Measurements from ENCODE around the gene TMEM37.

The TMEM37 gene

DNA sequence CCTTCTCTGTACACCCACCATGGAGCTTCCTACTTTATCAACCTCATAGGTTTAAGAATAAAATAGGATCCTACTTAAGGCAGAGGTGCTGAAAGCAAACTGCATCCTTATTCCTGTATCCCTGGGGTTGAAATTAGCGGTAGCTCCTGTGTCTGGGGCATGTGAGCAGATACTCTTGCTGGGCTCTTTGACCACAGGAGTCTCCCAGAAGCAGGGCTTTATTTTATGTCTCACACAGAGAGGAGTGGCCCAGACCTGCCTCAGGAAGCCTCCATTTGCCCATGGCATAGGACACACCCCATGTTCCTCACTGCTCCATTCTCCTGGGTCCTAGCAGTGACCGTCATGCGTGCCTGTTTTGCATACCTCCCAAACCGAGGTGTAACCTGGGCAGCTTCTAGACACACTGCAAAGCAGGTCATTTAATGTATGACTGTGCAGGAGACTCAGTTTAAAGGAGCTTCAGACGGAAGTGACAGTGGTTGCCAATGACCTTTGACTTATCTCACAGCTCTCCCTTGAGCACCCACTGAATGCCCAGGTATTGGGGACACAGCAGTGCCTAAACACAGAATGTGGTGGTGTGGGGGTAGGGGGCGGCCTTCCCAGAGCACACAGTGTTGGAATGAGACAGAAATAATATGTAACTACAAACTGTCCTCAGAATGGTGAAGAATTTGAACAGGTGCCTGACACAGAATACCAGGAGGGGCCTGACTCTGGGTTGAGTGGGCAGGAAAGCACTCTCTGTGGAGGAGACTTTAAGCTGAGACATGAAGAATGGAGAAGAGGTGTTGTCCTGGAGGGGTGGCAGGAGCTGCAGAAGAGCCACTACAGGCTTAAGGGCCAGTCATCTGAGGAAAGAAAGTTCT lies 3.7 kb downstream of the TMEM37 start:
- Histone ChIP-seq H3K36me3 (ENCODE audit: control insufficient read depth in 1 of 2, insufficient read depth in 2 of 2, low read length in 2 of 2) (no peaks in the 10 kb centered on the region), H3K9me3 (ENCODE audit: control insufficient read depth in 1 of 2, low read length in 2 of 2) (no peaks in the 10 kb centered on the region), H3K27ac (ENCODE audit: low read length) (no peak overlapping the region), H3K4me3 (ENCODE audit: low read depth in 1 of 2, low read length in 2 of 2) (no peak overlapping the region), H3K27me3 (ENCODE audit: low read depth, low read length) (no peaks in the 10 kb centered on the region), H3K4me1 (ENCODE audit: control insufficient read depth in 1 of 2, insufficient read depth in 2 of 2, low read length in 2 of 2) (peaks cover 0 to 8% of the 10 kb centered on the region in 2 donors)

- no peaks in the 10 kb centered on the region for H3K27me3 ChIP-seq (ENCODE audit: low read depth, low read length)
- H3K9me3 ChIP-seq (ENCODE audit: control insufficient read depth in 1 of 2, low read length in 2 of 2): no peaks in the 10 kb centered on the region
- peaks cover 0 to 8% of the 10 kb centered on the region in 2 donors for H3K4me1 ChIP-seq (ENCODE audit: control insufficient read depth in 1 of 2, insufficient read depth in 2 of 2, low read length in 2 of 2)
- no peak overlapping the region for H3K27ac ChIP-seq (ENCODE audit: low read length)
- H3K4me3 ChIP-seq (ENCODE audit: low read depth in 1 of 2, low read length in 2 of 2): no peak overlapping the region
- no peaks in the 10 kb centered on the region for H3K36me3 ChIP-seq (ENCODE audit: control insufficient read depth in 1 of 2, insufficient read depth in 2 of 2, low read length in 2 of 2)
Measured at GRCh38 chr2:119435953-119436297, 4.3 kb downstream of the TMEM37 start.

DNA sequence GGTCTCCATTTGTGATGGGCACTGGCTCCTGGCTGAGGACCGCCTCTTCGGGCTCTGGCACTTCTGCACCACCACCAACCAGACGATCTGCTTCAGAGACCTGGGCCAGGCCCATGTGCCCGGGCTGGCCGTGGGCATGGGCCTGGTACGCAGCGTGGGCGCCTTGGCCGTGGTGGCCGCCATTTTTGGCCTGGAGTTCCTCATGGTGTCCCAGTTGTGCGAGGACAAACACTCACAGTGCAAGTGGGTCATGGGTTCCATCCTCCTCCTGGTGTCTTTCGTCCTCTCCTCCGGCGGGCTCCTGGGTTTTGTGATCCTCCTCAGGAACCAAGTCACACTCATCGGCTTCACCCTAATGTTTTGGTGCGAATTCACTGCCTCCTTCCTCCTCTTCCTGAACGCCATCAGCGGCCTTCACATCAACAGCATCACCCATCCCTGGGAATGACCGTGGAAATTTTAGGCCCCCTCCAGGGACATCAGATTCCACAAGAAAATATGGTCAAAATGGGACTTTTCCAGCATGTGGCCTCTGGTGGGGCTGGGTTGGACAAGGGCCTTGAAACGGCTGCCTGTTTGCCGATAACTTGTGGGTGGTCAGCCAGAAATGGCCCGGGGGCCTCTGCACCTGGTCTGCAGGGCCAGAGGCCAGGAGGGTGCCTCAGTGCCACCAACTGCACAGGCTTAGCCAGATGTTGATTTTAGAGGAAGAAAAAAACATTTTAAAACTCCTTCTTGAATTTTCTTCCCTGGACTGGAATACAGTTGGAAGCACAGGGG lies 5.5 kb downstream of the TMEM37 start:
- Histone ChIP-seq H3K4me3 (ENCODE audit: low read depth in 1 of 2, low read length in 2 of 2) (no peak overlapping the region), H3K27me3 (ENCODE audit: low read depth, low read length) (no peaks in the 10 kb centered on the region), H3K9me3 (ENCODE audit: control insufficient read depth in 1 of 2, low read length in 2 of 2) (no peaks in the 10 kb centered on the region), H3K27ac (ENCODE audit: low read length) (no peak overlapping the region), H3K4me1 (ENCODE audit: control insufficient read depth in 1 of 2, insufficient read depth in 2 of 2, low read length in 2 of 2) (peaks cover 0 to 4% of the 10 kb centered on the region in 2 donors), H3K36me3 (ENCODE audit: control insufficient read depth in 1 of 2, insufficient read depth in 2 of 2, low read length in 2 of 2) (no peaks in the 10 kb centered on the region)

GRCh38 chr2:119438128-119438656 lies 6.5 kb downstream of the TMEM37 start:
- Histone ChIP-seq H3K4me1 (ENCODE audit: control insufficient read depth in 1 of 2, insufficient read depth in 2 of 2, low read length in 2 of 2) (no peaks in the 10 kb centered on the region), H3K4me3 (ENCODE audit: low read depth in 1 of 2, low read length in 2 of 2) (no peak overlapping the region), H3K36me3 (ENCODE audit: control insufficient read depth in 1 of 2, insufficient read depth in 2 of 2, low read length in 2 of 2) (no peaks in the 10 kb centered on the region), H3K27me3 (ENCODE audit: low read depth, low read length) (no peaks in the 10 kb centered on the region), H3K27ac (ENCODE audit: low read length) (no peak overlapping the region), H3K9me3 (ENCODE audit: control insufficient read depth in 1 of 2, low read length in 2 of 2) (no peaks in the 10 kb centered on the region)

DNA sequence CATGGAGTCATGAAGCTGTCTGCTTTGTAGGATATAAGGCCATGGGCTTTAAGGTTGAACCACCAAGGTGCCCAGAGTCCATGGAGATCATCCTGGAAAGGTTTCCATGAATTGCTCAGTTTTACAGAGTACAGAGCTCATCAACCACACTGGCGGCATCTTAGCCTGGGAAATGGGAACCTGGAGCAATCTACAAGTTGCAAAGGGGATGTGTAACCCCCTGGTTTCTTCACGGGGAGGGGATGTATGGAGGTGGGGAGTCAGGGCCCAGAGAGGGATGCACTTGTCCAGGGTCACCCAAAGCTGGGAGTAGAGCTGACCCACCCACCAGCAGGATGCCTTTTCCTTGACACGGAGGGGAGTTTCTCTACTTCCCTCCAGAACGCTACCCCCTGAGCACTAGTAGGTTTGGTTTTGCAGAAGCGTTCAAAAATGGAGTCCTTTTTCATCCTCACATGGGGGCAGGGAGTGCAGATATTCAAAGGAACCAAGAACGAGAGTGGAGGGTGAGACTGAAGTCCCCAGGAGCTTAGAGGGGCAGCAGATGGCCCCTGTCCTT lies 7.2 kb downstream of the TMEM37 start:
- Histone ChIP-seq H3K27me3 (ENCODE audit: low read depth, low read length) (no peaks in the 10 kb centered on the region), H3K4me3 (ENCODE audit: low read depth in 1 of 2, low read length in 2 of 2) (no peak overlapping the region), H3K27ac (ENCODE audit: low read length) (no peak overlapping the region), H3K36me3 (ENCODE audit: control insufficient read depth in 1 of 2, insufficient read depth in 2 of 2, low read length in 2 of 2) (no peaks in the 10 kb centered on the region), H3K4me1 (ENCODE audit: control insufficient read depth in 1 of 2, insufficient read depth in 2 of 2, low read length in 2 of 2) (no peaks in the 10 kb centered on the region), H3K9me3 (ENCODE audit: control insufficient read depth in 1 of 2, low read length in 2 of 2) (no peaks in the 10 kb centered on the region)

GRCh38 chr2:119439574-119440500 lies 8.2 kb downstream of the TMEM37 start:
- Histone ChIP-seq H3K4me3 (ENCODE audit: low read depth in 1 of 2, low read length in 2 of 2) (no peak overlapping the region), H3K27me3 (ENCODE audit: low read depth, low read length) (no peaks in the 10 kb centered on the region), H3K36me3 (ENCODE audit: control insufficient read depth in 1 of 2, insufficient read depth in 2 of 2, low read length in 2 of 2) (no peaks in the 10 kb centered on the region), H3K9me3 (ENCODE audit: control insufficient read depth in 1 of 2, low read length in 2 of 2) (no peaks in the 10 kb centered on the region), H3K27ac (ENCODE audit: low read length) (no peak overlapping the region), H3K4me1 (ENCODE audit: control insufficient read depth in 1 of 2, insufficient read depth in 2 of 2, low read length in 2 of 2) (no peaks in the 10 kb centered on the region)

- no peaks in the 10 kb centered on the region for H3K4me1 ChIP-seq (ENCODE audit: control insufficient read depth in 1 of 2, insufficient read depth in 2 of 2, low read length in 2 of 2)
- H3K36me3 ChIP-seq (ENCODE audit: control insufficient read depth in 1 of 2, insufficient read depth in 2 of 2, low read length in 2 of 2): no peaks in the 10 kb centered on the region
- H3K27me3 ChIP-seq (ENCODE audit: low read depth, low read length): no peaks in the 10 kb centered on the region
- no peak overlapping the region for H3K4me3 ChIP-seq (ENCODE audit: low read depth in 1 of 2, low read length in 2 of 2)
- H3K27ac ChIP-seq (ENCODE audit: low read length): no peak overlapping the region
- no peaks in the 10 kb centered on the region for H3K9me3 ChIP-seq (ENCODE audit: control insufficient read depth in 1 of 2, low read length in 2 of 2)
Measured at GRCh38 chr2:119440501-119440870, 8.8 kb downstream of the TMEM37 start.

- Histone ChIP-seq H3K27me3 (ENCODE audit: low read depth, low read length) (no peaks in the 10 kb centered on the region), H3K4me3 (ENCODE audit: low read depth in 1 of 2, low read length in 2 of 2) (no peak overlapping the region), H3K9me3 (ENCODE audit: control insufficient read depth in 1 of 2, low read length in 2 of 2) (no peaks in the 10 kb centered on the region), H3K4me1 (ENCODE audit: control insufficient read depth in 1 of 2, insufficient read depth in 2 of 2, low read length in 2 of 2) (no peaks in the 10 kb centered on the region), H3K27ac (ENCODE audit: low read length) (no peak overlapping the region), H3K36me3 (ENCODE audit: control insufficient read depth in 1 of 2, insufficient read depth in 2 of 2, low read length in 2 of 2) (no peaks in the 10 kb centered on the region)
Measured at GRCh38 chr2:119440873-119441272, 9.2 kb downstream of the TMEM37 start.

DNA sequence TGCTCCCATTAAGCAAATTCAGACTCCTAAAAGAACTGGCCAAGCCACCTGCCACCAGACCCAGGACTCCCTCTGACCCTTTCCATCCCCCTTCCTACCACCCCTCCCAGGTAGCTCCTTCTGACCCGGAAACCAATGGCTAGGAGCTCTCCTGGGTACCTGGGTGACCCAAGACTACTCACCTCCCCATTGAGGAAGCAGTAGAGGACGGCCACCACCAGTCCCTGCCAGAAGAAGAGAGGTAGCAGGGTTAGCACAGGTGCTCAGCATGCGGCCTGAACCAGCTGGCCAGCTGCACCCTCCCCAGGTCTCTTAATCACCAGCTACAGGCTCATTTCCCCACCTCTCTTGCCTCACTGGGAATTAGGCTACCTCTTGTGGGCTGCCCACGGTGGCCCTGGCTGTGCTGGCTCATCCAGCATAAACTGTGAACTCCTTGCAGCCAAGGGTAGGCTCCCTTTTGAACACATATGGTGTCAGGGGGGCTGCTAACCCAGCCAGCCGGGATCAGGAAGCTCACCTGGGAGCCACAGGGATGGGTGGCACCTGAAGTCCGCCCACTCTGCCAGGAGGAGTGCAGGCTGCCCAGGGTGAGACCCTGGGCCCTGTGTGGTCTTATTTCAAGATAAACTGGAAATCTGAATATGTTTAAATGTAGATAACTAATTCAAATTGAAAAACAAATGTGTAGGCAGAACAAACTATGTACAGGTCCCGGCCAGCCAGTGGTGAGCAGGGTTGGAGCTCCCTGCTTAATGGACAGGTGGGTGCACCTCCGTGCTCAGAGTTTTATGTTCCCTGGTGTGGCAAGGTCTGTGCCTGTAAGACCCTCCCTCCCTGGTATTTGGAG lies 9.9 kb downstream of the TMEM37 start:
- H3K27me3 ChIP-seq (ENCODE audit: low read depth, low read length): no peaks in the 10 kb centered on the region
- no peak overlapping the region for H3K4me3 ChIP-seq (ENCODE audit: low read depth in 1 of 2, low read length in 2 of 2)
- H3K27ac ChIP-seq (ENCODE audit: low read length): no peak overlapping the region
- H3K9me3 ChIP-seq (ENCODE audit: control insufficient read depth in 1 of 2, low read length in 2 of 2): no peaks in the 10 kb centered on the region
- H3K4me1 ChIP-seq (ENCODE audit: control insufficient read depth in 1 of 2, insufficient read depth in 2 of 2, low read length in 2 of 2): no peaks in the 10 kb centered on the region
- H3K36me3 ChIP-seq (ENCODE audit: control insufficient read depth in 1 of 2, insufficient read depth in 2 of 2, low read length in 2 of 2): no peaks in the 10 kb centered on the region

- H3K9me3 ChIP-seq (ENCODE audit: control insufficient read depth in 1 of 2, low read length in 2 of 2): no peaks in the 10 kb centered on the region
- H3K27ac ChIP-seq (ENCODE audit: low read length): no peak overlapping the region
- H3K4me1 ChIP-seq (ENCODE audit: control insufficient read depth in 1 of 2, insufficient read depth in 2 of 2, low read length in 2 of 2): no peaks in the 10 kb centered on the region
- no peaks in the 10 kb centered on the region for H3K36me3 ChIP-seq (ENCODE audit: control insufficient read depth in 1 of 2, insufficient read depth in 2 of 2, low read length in 2 of 2)
- no peak overlapping the region for H3K4me3 ChIP-seq (ENCODE audit: low read depth in 1 of 2, low read length in 2 of 2)
- H3K27me3 ChIP-seq (ENCODE audit: low read depth, low read length): no peaks in the 10 kb centered on the region
Measured at GRCh38 chr2:119442226-119442619, 10.6 kb downstream of the TMEM37 start.
